D721Med (cell line): ENCODE data around the gene BRINP1.

ENCODE experiments used
- DNase-seq: peaks from one replicate; pipeline ENCODE4 v3.0.0; 2011; ENCODE audit warnings: low spot score; ENCODE audit not compliant: insufficient read length
- FAIRE-seq: peaks from 2 replicates; lab custom pipeline; 2011; peaks lifted over from hg19 to GRCh38; lab: Jason Lieb, UNC
- CTCF ChIP-seq: IDR thresholded peaks from 2 replicates; pipeline ENCODE4 v1.5.1; 2012; ENCODE audit warnings: mild to moderate bottlenecking, control low read depth; ENCODE audit not compliant: insufficient read depth; ENCODE audit errors: missing control alignments

Gene BRINP1

GRCh38 chr9:119164716-119165115 lies 204.5 kb downstream of the BRINP1 start:
- DNase-seq: no peak
- TF ChIP-seq CTCF: no peak

GRCh38 chr9:119160551-119160950 lies 208.7 kb downstream of the BRINP1 start:
- no peak for FAIRE-seq
- no peak for TF ChIP-seq CTCF

More at GRCh38 chr9:119164716-119165115, 204.5 kb downstream of the BRINP1 start:
- FAIRE-seq: no peak

GRCh38 chr9:119159386-119159785 lies 209.8 kb downstream of the BRINP1 start:
- FAIRE-seq: no peak
- DNase-seq: no peak
- no peak for TF ChIP-seq CTCF

More at GRCh38 chr9:119160551-119160950, 208.7 kb downstream of the BRINP1 start:
- no peak for DNase-seq

- FAIRE-seq: no peak
- TF ChIP-seq CTCF: no peak
- no peak for DNase-seq
Observed at GRCh38 chr9:119157196-119157595, 212.0 kb downstream of the BRINP1 start.

- FAIRE-seq (no peak), DNase-seq (no peak)
- no peak for TF ChIP-seq CTCF
Observed at GRCh38 chr9:119156354-119156753, 212.9 kb downstream of the BRINP1 start.

- FAIRE-seq: no peak
- DNase-seq: no peak
- TF ChIP-seq CTCF: no peak
Observed at GRCh38 chr9:119154527-119154926, 214.7 kb downstream of the BRINP1 start.

- TF ChIP-seq CTCF: no peak
- FAIRE-seq (no peak), DNase-seq (no peak)
Observed at GRCh38 chr9:119153402-119153801, 215.8 kb downstream of the BRINP1 start.
